Measurements from ENCODE around the gene LYRM4.
A peak's percentile ranks its signal among the peaks of the same experiment; 100 is the strongest.

The LYRM4 gene

DNA sequence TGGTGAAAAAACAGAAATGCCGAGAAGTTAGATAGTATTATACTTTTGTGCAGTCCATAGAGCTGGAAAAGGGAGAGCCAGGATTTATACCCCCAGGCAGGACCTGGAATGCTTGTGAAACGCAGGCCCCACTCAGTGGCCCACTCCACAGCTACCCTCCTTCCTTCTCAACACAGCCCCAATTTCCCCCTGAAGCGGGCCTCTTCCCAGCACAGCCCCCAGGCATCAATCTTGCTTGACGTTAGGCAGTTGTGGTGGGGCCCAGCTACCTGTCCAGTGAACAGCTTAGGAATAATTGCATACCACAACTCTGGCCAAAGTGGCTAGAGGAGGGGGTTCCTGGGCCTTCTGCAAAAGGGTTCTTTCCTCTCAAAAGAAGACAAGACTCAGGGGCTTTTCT, 114.4 kb downstream of the LYRM4 start:
- DNase-seq (ENCODE audit: low spot score), result no peak

DNA sequence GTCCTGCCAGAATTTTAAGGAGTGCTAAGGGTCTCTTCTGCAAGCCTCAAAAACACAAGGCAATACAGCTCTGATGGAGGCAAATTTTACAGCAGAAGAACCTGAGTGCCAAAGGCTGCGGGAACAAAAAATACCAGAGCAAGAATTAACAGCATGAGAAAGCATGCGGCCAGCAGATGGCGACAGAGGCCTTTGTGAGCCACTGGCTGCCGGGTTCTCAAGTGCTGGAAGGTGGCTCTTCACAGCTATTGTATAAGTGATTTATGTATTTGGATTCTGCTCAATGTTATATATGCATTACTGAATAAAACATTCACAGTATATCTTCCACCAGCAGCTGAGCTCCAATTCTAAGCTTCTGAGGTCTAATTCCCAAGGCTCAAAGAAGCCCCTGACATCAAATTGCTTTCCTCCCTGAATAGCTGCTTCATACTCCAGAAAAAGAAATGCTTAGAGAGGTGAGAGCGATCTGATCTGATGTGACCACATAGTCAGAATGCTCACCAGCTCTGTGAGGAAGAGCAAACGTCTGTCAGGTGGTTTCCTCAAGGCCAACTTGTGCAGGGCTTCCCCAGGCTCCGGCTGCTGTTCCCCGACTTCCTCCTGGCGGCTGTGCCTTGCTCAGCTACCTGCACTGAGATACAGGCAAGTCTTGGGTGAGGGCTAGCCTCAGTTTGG, 117.0 kb downstream of the LYRM4 start:
- peak; percentile 58 for DNase-seq (ENCODE audit: low spot score)

DNA sequence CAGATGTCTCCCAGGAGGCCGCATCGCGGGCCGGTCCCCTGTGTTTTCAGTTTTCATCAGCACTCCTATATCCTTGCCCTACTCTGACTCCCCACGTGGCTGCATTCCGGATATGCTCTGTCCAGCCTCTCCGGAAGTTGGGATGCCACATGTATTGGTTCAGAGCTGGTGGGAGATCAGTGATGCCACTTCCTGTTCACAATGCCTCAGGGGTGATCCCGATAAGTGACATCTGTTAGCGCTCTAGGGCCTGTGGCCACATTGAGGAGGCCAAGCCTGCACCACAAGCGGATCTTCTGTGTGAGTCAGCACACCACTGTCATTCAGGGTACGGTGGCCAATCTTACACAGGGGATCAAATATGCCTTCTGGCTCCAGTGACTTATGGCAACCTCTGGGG, 117.8 kb downstream of the LYRM4 start:
- DNase-seq (ENCODE audit: low spot score), result no peak

DNA sequence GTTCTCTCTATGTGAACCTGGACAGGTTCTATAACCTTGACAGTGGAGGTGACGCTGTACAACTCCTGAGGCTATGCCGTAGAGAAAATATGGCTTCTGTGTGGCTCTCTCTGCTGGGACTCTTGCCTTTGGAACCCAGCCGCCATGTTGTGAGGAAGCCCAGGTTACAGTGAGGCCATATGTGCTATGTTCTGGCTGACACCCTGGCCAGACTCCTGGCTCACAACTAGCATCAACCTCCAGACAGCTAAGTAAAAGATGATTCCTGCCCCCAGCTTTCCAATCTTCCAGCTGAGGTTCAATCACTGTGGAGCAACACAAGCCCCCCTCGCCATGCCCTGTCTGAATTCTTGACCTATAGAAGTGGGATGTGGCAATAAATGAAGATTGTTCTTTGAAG, 118.6 kb downstream of the LYRM4 start:
- DNase-seq (ENCODE audit: low spot score), result no peak

DNA sequence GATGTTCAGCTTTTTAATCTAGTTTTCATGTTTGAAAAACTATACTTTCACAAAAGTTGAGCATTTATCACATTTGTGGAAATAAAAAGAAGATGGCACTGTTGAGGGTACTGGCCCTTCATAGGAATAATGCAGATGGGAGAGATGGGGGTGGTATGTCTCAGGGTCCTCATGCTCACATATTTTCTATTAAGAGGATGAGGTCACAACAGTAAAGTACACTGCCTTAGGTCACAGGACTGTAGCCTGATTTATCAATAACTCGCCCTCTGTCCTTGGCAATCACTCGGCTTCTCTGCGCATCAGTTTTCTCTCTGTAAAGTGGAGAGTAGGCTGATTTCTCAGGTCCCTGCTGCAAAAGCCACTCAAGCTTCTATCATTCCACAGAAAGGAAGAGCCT, 119.7 kb downstream of the LYRM4 start:
- no peak for DNase-seq (ENCODE audit: low spot score)

DNA sequence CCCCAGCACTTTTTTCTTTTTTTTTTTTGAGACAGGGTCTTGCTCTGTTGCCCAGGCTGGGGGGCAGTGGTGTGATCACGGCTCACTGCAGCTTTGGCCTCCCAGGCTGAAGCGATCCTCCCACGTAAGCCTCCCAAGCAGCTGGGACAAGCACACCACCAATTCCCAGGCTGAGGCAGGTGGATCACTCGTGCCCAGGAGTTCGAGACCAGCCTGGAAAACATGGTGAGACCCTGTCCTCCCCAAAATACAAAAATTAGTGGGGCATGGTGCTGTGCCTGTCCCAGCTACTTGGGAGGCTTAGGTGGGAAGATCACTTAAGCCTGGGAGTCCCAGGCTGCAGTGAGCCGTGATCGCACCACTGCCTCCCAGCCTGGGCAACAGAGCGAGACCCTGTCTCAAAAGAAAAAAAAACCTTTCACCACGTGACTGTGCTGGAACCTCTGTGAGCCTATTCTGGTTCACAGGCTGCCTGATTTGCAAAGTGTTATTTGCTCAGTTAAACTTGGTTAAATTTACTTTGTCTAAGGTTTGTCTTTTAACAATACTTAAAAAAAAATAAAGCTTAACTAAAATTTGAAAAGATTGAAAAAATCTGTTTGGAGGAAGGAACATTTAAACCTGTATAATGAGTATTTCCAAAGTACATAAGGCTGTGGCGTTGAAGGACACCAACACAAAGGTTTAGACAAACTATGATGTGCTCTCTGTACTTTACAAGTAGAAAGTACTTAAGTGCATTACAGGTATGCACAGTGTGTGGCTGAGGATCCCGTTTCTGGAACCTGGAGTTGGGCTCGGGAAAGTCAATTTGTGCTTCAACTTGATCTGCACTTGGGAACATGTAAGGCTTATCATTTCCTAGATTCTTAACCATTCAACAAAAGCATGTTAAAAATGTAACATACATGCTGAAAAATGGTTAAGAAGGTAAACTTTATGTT, 120.7 kb downstream of the LYRM4 start:
- no peak for DNase-seq (ENCODE audit: low spot score)

DNA sequence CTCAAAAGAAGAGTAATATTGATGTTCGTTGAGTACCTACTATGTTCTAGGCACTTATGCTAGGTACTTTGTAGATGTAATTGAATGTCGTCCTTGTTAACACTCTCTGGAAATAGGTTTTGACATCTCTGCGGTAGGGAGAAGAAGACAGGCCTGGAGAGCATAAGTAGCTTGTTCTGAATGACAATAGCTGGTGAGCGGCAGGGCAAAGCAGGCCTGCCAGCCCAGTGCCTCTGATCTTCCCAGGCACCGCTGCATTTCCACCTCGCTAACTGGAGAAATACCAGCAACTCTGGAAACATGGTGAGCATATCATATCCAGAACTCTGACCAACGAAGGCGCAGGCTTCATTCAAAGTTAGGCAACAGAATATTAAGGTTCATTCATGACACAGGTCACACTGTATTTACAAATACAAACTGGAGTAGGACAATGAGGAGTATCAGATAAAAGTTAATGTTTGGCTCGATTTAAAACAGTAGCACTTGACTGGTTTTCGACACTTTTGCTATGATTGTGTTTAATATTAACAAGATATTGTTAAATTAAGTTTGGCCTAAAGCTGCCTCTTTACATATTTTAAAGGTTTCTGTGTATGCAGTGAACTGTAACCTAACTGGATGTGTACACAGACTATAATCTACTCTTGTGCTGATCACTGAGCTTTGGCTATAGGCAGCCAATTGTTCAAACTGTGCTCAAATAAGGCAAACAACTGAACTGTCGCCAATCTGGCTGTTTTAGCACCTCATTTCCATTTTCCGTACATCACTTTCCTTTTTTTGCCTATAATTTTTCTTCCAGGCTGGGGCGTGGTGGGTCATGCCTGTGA, 121.5 kb downstream of the LYRM4 start:
- no peak for DNase-seq (ENCODE audit: low spot score)

DNA sequence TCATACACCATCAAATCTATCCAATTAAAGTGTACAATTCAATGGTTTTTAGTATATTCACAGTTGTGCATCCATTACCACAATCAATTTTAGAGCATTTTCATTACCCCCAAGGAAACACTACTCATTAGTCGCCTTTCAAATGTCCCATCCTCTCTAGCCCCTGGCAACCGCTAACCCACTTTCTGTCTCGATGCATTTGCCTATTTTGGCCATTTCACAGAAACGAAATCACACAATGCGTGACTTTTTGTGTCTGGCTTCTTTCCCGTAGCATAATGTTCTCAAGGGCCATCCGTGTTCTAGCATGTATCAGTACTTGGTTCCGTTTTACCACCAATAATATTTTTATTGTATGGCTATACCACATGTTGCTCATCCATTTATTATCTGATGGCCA, 123.9 kb downstream of the LYRM4 start:
- DNase-seq (ENCODE audit: low spot score), result no peak

DNA sequence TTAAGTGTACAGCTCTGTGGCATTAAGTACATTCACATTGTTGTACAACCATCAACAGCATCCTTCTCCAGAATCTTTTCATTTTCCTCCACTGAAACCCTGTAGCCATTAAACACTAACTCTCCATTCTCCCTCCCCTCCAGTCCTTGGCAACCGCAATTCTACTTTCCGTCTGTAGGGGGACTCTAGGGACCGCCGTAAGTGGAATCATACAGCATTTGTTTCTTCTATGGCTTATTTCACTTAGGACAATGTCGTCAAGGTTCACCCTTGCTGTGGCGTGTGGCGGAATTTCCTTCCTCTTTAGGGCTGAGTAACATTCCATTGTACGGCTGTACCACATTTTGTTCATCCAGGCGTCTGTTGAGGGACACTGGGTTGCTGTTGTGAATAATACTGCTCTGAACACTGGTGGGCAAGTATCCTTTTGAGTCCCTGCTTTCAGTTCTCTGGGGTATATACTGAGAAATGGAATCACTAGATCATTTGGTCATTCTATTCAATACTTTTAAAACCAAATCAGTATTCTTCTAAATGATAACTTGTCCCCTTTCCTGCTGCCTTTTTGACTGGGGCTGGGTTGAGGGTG, 124.9 kb downstream of the LYRM4 start:
- peak; percentile 18 for DNase-seq (ENCODE audit: low spot score)

DNA sequence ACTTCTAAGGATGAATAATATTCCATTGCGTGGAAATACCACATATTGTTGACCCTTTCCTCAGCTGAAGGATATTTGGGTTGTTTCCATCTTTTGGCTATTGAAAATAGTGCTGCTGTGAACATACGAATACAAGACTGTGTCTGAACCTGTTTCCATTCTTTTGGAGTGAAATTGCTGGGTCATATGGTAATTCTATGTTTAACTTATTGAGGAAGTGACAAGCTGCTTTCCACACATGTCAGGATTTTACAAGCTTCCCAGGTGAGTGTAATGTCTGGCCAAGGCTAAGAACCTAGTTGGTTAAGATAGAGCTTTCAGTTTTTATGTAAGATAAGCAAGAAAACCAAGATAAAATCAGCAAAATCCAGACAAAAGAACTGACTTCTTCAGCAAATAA, 126.8 kb downstream of the LYRM4 start:
- no peak for DNase-seq (ENCODE audit: low spot score)

DNA sequence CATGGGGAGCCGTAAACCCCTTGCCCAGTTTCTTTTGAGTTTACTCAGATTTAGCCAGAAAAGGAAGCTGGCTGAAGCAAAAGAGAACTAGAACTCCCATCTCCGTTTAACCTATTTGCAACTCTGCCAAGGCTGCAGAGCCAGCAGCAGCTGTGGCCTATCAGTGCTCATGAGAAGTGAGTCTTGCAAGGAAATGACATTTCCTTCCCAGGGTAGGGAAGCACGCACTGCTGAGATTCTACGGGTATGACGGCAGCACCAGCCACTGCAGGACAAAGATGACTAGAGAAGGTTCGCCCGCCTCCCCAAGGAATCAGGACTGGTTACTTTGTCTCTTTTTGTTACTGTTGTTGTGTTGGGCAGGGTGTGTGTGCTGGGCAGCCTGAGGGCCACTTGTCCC, 128.0 kb downstream of the LYRM4 start:
- DNase-seq (ENCODE audit: low spot score), result no peak

DNA sequence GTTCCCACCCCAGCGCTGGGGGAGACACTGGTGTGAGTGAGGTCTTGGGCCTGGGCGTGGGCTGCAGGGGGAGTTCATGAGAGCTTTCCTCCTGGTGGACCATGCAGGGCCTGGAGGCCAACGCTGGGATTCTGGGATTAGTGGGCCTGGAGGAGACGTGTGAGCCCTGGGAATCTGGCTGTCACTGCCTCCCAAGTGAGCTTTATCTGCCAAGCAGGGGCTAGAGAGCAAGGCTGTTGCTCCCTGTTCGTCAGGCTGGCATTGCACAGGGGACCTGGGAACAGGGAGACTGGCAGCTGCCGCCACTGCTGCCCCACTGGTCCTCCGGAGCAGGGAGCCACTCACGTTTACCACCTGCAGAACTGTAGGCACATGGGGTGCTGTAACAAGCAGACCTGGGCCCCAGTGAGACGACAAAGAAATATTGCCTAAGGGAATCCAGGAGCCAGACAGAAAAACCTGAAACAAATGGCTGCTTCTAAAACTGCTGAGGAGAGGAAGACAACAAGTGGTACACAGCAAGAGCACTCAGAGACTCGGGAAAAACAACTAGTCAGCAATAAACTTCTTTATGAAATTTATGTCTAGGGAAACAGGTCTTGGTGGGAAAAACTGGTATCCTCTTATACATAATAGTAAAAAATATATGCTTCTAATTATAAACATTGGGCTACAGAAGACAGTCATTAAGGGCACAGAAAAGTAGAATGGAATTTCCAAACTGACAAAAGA, 130.4 kb downstream of the LYRM4 start:
- DNase-seq (ENCODE audit: low spot score), result no peak

DNA sequence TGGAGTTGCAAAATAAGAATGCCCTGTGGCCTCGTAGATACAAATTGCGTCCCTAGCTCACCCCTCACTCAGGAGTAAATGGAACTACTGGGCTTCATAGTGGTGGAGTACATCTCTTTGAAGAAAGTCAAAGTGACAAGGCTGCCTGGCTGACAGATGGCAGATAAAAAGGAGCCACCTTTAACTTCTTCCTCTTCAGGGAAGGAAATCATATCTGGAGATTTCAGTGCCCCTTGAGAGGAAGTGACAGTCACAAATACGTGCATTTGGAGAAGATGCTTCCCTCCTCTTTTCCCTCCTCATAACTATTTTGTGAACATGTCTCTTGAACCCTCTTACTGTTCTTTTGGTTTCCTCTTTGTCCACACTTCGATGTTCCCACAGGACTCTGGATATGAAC, 132.4 kb downstream of the LYRM4 start:
- DNase-seq (ENCODE audit: low spot score), result no peak

DNA sequence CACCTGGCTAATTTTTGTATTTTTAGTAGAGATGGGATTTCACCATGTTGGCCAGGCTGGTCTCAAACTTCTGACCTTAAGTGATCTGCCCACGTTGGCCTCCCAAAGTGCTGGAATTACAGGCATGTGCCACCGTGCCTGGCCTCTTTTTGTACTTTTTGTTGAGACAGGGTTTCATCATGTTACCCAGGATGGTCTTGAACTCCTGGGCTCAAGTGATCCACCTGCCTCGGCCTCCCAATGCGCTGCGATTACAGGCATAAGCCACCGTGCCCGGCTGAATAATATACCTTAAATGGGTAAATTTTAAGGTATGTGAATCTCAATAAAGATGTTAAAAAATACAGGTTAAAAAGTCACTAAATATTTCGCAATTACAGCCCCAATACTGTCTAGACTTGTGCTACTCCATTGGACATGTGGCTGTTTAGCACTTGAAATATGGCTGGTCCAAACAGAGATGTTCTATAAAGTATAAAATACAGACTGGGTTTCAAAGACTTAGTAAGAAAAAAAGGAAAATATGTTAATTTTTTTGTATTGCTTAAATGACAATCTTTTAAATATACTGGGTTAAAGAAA, 133.6 kb downstream of the LYRM4 start:
- DNase-seq (ENCODE audit: low spot score), result no peak

DNA sequence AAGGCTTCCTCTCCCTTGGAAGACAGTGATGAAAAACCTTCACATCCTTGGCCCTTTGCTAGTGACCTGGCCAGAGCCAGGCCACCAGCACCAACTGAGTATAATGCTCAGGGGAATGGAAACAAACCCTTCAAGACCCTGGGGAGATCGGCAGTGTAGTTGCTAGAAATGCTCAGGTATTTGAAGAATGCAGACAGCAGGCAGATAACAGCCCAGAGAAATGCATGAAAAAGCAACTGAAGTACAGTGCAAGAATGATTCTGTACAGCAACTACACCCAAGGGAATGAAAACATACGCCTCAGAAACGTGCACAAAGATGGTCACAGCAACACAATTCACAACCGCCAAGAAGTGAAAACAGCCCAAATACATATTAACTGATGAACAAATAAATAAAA, 134.5 kb downstream of the LYRM4 start:
- DNase-seq (ENCODE audit: low spot score), result no peak

DNA sequence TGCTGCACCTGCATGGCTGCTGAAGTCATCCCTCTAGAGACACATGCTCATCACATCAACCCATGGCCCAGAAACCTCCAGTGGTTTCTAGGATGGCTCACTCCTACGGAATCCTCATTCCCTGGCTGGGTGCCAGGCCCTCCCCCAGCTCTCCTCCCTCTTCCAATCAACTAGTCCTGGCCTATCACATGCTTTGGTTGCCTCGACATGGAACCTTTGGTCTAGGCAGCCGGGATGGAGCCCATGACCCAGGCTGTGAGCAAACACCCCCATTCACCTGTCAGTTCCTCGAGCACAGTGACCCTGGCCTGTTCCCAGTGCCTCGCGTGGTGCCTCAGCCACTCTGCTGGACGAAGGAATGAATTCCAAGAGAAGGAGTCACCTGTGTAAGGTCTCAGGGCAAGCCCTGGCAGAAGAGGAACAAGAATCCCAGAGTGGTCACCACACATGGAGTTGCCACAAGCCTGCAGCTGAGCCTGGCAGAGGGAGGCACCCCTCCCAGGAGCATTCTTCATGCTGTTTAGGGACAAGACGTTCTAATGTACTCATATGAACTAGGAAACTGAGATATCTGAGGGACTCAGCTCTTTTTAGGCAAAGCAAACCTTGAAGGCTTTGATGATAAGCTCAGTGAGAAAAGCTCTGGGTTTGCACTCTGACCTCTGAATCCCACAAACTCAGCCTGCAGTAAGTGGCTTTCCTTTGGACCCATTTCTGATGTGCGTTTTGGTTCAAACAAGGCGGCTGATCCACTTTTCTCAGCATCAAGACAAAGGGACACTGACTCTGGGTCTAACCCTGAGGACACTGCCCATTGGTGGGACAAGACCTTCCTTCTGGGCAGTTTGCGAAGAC, 135.4 kb downstream of the LYRM4 start:
- DNase-seq (ENCODE audit: low spot score), result peak; percentile 23

DNA sequence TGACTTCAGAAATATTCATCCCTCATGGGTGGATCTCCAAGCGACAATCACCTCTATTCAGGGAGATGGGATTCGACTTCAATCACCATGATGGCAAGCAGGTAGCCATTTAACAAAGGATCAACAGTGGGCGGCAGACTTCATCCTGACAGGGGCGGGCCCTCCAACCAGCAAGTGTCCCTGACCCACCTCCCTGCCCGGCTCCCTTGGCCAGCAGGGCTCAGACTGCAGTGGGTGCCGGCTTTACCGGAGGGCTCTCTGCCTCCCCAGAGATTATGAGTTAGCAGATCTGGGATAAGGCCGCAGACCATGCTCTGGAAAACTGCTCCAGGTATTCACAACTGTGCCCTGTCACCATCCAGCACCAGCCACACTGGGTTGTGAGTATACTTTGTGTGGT, 136.2 kb downstream of the LYRM4 start:
- no peak for DNase-seq (ENCODE audit: low spot score)

DNA sequence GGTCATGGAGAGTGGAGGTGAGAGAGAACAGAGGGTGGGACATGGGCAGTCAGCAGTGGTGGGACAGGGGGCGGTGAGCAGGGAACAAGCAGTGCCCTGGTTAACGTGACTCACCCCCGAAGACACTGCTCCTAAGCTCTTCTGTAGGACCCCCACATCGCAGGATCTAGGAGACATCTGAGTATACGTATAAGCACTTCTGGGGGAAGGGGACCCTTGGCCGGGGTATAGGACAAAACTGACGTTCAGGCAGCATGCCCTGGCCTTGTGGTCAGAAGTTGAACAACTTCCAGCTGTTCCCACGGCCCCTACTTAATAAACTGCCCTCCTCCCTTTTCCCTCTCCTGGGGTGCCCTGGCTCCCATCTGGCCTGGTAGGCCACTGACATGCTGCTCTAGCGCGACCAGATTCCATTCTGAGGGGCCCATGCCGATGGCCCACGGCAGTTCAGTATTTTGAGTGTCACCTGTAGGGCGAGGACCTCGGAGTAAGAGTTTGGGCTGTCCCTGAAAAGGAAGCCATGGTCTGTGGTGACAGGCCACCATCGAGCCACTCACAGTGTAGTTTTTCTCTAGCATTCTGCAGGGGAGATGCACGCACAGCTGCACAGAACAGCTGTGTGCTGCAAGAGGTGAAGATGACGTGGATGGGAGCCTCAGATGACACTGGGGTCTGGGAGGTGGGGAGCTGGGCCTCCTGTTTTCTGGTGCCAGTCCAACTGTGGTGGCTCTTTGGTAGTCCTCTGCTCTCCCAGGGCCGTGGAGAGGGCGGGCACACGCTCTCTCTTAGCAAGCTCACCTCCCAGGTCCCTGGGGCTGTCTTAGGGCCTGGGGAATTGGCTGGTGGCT, 137.2 kb downstream of the LYRM4 start:
- DNase-seq (ENCODE audit: low spot score), result no peak

DNA sequence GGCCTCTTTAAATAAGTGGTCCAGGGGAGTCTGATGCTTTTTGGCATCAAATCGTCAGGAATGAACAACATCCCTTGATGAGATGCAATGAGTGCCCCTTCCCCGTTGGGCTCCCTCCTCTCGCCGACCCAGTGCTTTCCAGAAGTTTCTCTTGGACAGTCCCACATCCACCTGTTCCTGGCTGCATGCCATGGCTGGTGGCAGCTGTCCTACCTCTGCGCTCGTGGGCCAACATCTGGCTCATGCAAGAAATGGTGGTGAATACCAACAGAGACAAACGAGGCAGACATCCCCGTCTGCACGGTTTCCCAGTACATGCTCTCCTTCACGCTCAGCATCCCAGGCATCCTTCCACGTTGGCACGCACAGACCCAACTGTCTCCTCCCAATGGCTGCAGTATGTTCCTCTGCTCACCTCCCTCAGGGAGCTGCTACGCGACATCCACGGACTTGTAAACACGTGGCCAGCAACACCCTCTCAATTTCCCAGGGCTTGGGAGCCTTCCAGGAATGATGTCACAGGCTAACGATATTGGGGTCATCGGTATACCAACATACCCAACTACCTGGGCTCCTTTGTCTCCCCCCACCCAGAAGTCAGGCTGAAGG, 138.1 kb downstream of the LYRM4 start:
- no peak for DNase-seq (ENCODE audit: low spot score)

All from SW480 (cell line).